ENCODE measurements around the gene ZNF678. TPM values are rescaled to one million over a fixed set of nuclear protein-coding genes. Genes with fewer than 3 reads are reported as not detected.

ZNF678 gene
- total and polyA plus RNA-seq, 2 donors (not counting 1 experiment from before 2014, with no cell fraction given): 5.5 to 16.0 TPM

- WGBS (ENCODE audit: insufficient coverage): 3% methylated on average over 81 of the region's 84 CpGs
- H3K79me2 ChIP-seq (ENCODE audit: control insufficient read depth, insufficient read depth, low read length): no peaks in the 10 kb centered on the region
- no peaks in the 10 kb centered on the region for H3K36me3 ChIP-seq (replicated peaks in 1 of 2; ENCODE audit: control extremely low read depth in 1 of 2, control insufficient read depth in 1 of 2, extremely low read depth in 1 of 2, insufficient read depth in 2 of 2, low read length in 1 of 2)
- no peaks in the 10 kb centered on the region for H3K9me3 Mint-ChIP-seq (ENCODE audit: insufficient read depth)
- peak; percentile 96 for ATAC-seq (ENCODE audit: low read depth)
- no peaks in the 10 kb centered on the region for H3K27me3 ChIP-seq (replicated peaks in 1 of 4; ENCODE audit: control extremely low read depth in 1 of 4, control insufficient read depth in 3 of 4, insufficient read depth in 4 of 4, low read length in 3 of 4)
- no peak overlapping the region for H3K27ac Mint-ChIP-seq
- CTCF ChIA-PET: interaction anchor here (0.6 to 2.8 kb wide), 9 partner anchors 9 to 999 kb away, joined by 3 to 21 read pairs (median 4); partner anchors contain the start of gene ZNF678
- peak; percentile 89 for DNase-seq
- H3K4me1 ChIP-seq (ENCODE audit: control insufficient read depth in 2 of 2, insufficient read depth in 2 of 2, low read length in 2 of 2): peaks cover 0 to 16% of the 10 kb centered on the region in 2 donors
- peak overlapping the region; percentile 97 for H2AFZ ChIP-seq (ENCODE audit: insufficient read depth, low read depth, low read length, poor library complexity, severe bottlenecking)
- H3K4me2 ChIP-seq (replicated peaks; ENCODE audit: low read depth, low read length, poor library complexity, severe bottlenecking): peak overlapping the region; percentile 98
- H3K9me3 ChIP-seq (ENCODE audit: control extremely low read depth in 1 of 3, control insufficient read depth in 2 of 3, insufficient read depth in 1 of 3, low read length in 2 of 3): peaks cover 0 to 12% (median 0%) of the 10 kb centered on the region in 3 donors
- H3K4me3 ChIP-seq (ENCODE audit: control extremely low read depth in 1 of 5, extremely low read depth in 1 of 5, insufficient read depth in 1 of 5, low read depth in 2 of 5, low read length in 4 of 5): peak overlapping the region; percentile 7 to 69 (median 63)
- H3K9ac ChIP-seq (ENCODE audit: low read length): peak overlapping the region; percentile 69
- H4K20me1 ChIP-seq (ENCODE audit: control insufficient read depth, insufficient read depth, low read length, poor library complexity, severe bottlenecking): no peaks in the 10 kb centered on the region
- H3K27ac ChIP-seq (ENCODE audit: low read length in 2 of 2): peak overlapping the region in 1 of 2 donors; percentile 16
- no peaks in the 10 kb centered on the region for H3K27me3 Mint-ChIP-seq
- intact Hi-C loops (cut with micrococcal nuclease): loop anchor here (1.0 to 5.0 kb wide), 3 partner anchors 20 to 995 kb away; partner anchors contain the start of genes STUM and ZNF678
- POLR2A ChIA-PET: interaction anchor here (0.7 to 1.0 kb wide), 2 partner anchors 916 to 1613 kb away, joined by 3 read pairs; no protein-coding TSS in a partner anchor
- peaks cover 3% of the 10 kb centered on the region for H3K4me1 Mint-ChIP-seq
- TF ChIP-seq CTCF (IDR thresholded peaks at IDR 0.05) (peak; percentile 99), EZH2 (IDR thresholded peaks at IDR 0.05; ENCODE audit: borderline replicate concordance, insufficient read depth, low read depth, low read length, poor library complexity, severe bottlenecking) (no peak)
- H3K4me3 Mint-ChIP-seq: peak overlapping the region; percentile 73
Observed at GRCh38 chr1:227542153-227543120, 20.9 kb upstream of the ZNF678 start.

All from B cell (primary cell).